GM23248 (cell line): ENCODE results near the gene BIRC6.

Experiments
- EZH2 ChIP-seq: fragments of 200-600 bp; sonication (generic); IDR thresholded peaks from 2 replicates; pipeline ENCODE4 v1.6.1; 2018; ENCODE audit warnings: antibody characterized with exemption, mild to moderate bottlenecking; ENCODE audit not compliant: insufficient read depth, poor library complexity, severe bottlenecking
- EZH2phosphoT487 ChIP-seq: fragments of 200-600 bp; sonication (generic); IDR thresholded peaks from 2 replicates; pipeline ENCODE4 v1.6.1; 2018; ENCODE audit warnings: antibody characterized with exemption, moderate library complexity, mild to moderate bottlenecking, low read depth; ENCODE audit not compliant: insufficient read depth

- TF ChIP-seq EZH2 (no peak), EZH2phosphoT487 (no peak)
Measured at GRCh38 chr2:32310577-32310976, 46.2 kb upstream of the BIRC6 start.
